Endothelial cell of umbilical vein (primary cell): ENCODE data around the gene CKS2. TPM values are rescaled to one million over a fixed set of nuclear protein-coding genes. Genes with fewer than 3 reads are reported as not detected.
A peak's percentile ranks its signal among the peaks of the same experiment; 100 is the strongest.

ENCODE experiments used
- Bru-seq: library from RNA; stranded (reverse); fragments of 400-500 nt; gene quantifications from one replicate; lab custom pipeline; 2021; lab: Mats Ljungman, UMichigan
- BruChase-seq, 2 experiments: library from RNA; stranded (reverse); fragments of 400-500 nt; gene quantifications; one replicate each; lab custom pipeline; 2021; lab: Mats Ljungman, UMichigan
- BruUV-seq: library from RNA; stranded (reverse); fragments of 400-500 nt; replicated peaks from 2 replicates; lab custom pipeline; 2021; lab: Mats Ljungman, UMichigan
- CTCF ChIA-PET: fragments of 300-600, 350-600 bp; sonication (Branson Sonifier 250); formaldehyde crosslinking; loops from one replicate; lab custom pipeline; 2021; ENCODE audit warnings: antibody characterized with exemption, inconsistent platforms; lab: Charles Lee
- POLR2A ChIA-PET: fragments of 300-600, 350-600 bp; sonication (Branson Sonifier 250); formaldehyde crosslinking; loops from one replicate; lab custom pipeline; 2021; ENCODE audit warnings: antibody characterized with exemption, inconsistent platforms; lab: Charles Lee
- DNase-seq: peaks from one replicate; pipeline ENCODE4 v3.0.0-alpha.2; 2011; ENCODE audit warnings: low read depth, low spot score
- FAIRE-seq: peaks from 2 replicates; lab custom pipeline; 2011; peaks lifted over from hg19 to GRCh38; lab: Jason Lieb, UNC
- H2AFZ ChIP-seq: 2 replicates; pipeline ENCODE4 v1.6.0; 2012; ENCODE audit warnings: low read depth, low read length, control low read depth, inconsistent platforms
- H3K27ac ChIP-seq: 2 replicates; pipeline ENCODE4 v1.5.1; 2011; ENCODE audit warnings: low read depth, mild to moderate bottlenecking, control low read depth, low read length, moderate library complexity; ENCODE audit not compliant: insufficient read depth
- H3K27me3 ChIP-seq, 2 experiments: 2 replicates each; pipeline versions ENCODE4 v1.6.0 to v1.6.1; 2011; ENCODE audit warnings: low read length in 2 of 2, mixed read lengths in 1 of 2; ENCODE audit not compliant: control insufficient read depth in 2 of 2, insufficient read depth in 2 of 2
- H3K36me3 ChIP-seq, 2 experiments: 2 replicates in 1 of 2; 3 replicates in 1 of 2; pipeline ENCODE4 v1.5.1; 2011; ENCODE audit warnings: low read length in 2 of 2, mild to moderate bottlenecking in 1 of 2, moderate library complexity in 1 of 2; ENCODE audit not compliant: control insufficient read depth in 2 of 2, insufficient read depth in 2 of 2; ENCODE audit errors: extremely low read depth in 1 of 2
- H3K4me1 ChIP-seq: 3 replicates; pipeline ENCODE4 v1.5.1; 2011; ENCODE audit warnings: mild to moderate bottlenecking, low read length; ENCODE audit not compliant: control insufficient read depth, insufficient read depth; ENCODE audit errors: extremely low read depth
- H3K4me2 ChIP-seq: 2 replicates; pipeline ENCODE4 v1.6.1; 2011; ENCODE audit warnings: low read length, control low read depth, mixed read lengths; ENCODE audit not compliant: insufficient read depth
- H3K4me3 ChIP-seq, 3 experiments: fragments of 200-600 bp in 1 of 3; sonication (generic), shearing (Covaris generic) in 1 of 3; replicated peaks in 1 of 3; 2 replicates each; pipeline ENCODE4 v1.5.1; 2011 to 2016; ENCODE audit warnings: control low read depth in 3 of 3, low read length in 3 of 3, mild to moderate bottlenecking in 2 of 3, inconsistent platforms in 1 of 3, low read depth in 1 of 3, moderate library complexity in 1 of 3; ENCODE audit not compliant: insufficient read depth in 1 of 3
- H3K79me2 ChIP-seq: 2 replicates; pipeline ENCODE4 v1.6.0; 2012; ENCODE audit warnings: low read length, inconsistent platforms; ENCODE audit not compliant: control insufficient read depth, insufficient read depth
- H3K9ac ChIP-seq: replicated peaks from 2 replicates; pipeline ENCODE3; 2011; ENCODE audit warnings: low read length, control low read depth; ENCODE audit not compliant: insufficient read depth; ENCODE audit errors: extremely low read depth
- H3K9me1 ChIP-seq: replicated peaks from 3 replicates; pipeline ENCODE4 v1.6.0; 2011; ENCODE audit warnings: mild to moderate bottlenecking, low read length; ENCODE audit not compliant: control insufficient read depth, insufficient read depth; ENCODE audit errors: extremely low read depth
- H3K9me3 ChIP-seq: replicated peaks from 2 replicates; pipeline ENCODE4 v1.5.1; 2012; ENCODE audit warnings: low read length, inconsistent platforms; ENCODE audit not compliant: control insufficient read depth, insufficient read depth
- H4K20me1 ChIP-seq: replicated peaks from 2 replicates; pipeline ENCODE3; 2011; ENCODE audit warnings: mild to moderate bottlenecking, low read length; ENCODE audit not compliant: control insufficient read depth, insufficient read depth; ENCODE audit errors: extremely low read depth
- EZH2 ChIP-seq: IDR thresholded peaks from 2 replicates; pipeline ENCODE4 v1.6.1; 2012; ENCODE audit warnings: borderline replicate concordance, low read depth, mild to moderate bottlenecking, moderate library complexity, low read length, inconsistent platforms; ENCODE audit not compliant: severe bottlenecking
- FOS ChIP-seq: IDR thresholded peaks from 2 replicates; pipeline ENCODE4 v1.6.1; 2011; ENCODE audit warnings: mild to moderate bottlenecking, low read length, moderate library complexity, borderline replicate concordance; ENCODE audit not compliant: insufficient read depth
- GATA2 ChIP-seq: IDR thresholded peaks from 2 replicates; pipeline ENCODE4 v1.7.0; 2011; ENCODE audit warnings: low read depth, mild to moderate bottlenecking, moderate library complexity, mixed read lengths, low read length; ENCODE audit not compliant: insufficient read length, insufficient read depth
- JUN ChIP-seq: IDR thresholded peaks from 2 replicates; pipeline ENCODE4 v1.6.1; 2011; ENCODE audit warnings: borderline replicate concordance, low read depth; ENCODE audit not compliant: insufficient read length, insufficient read depth
- MYC ChIP-seq: IDR thresholded peaks from one replicate; pipeline ENCODE4 v1.6.1; 2011; ENCODE audit warnings: mild to moderate bottlenecking, low read depth, low read length
- POLR2A ChIP-seq: IDR thresholded peaks from 2 replicates; pipeline ENCODE4 v1.6.1; 2012; ENCODE audit warnings: low read depth, mild to moderate bottlenecking, control low read depth, low read length
- POLR2AphosphoS5 ChIP-seq: IDR thresholded peaks from 2 replicates; pipeline ENCODE4 v1.6.1; 2012; ENCODE audit warnings: low read depth, mild to moderate bottlenecking, control low read depth, low read length, moderate library complexity; ENCODE audit not compliant: insufficient read depth
- dilution Hi-C: fragments of 300-500 bp; cut with MboI; formaldehyde crosslinking; loops from one replicate; pipeline ENCODE4 v1.15.0; 2019; ENCODE audit warnings: low sequenced_read_pairs; ENCODE audit not compliant: extremely low pct_ligation_motif_present
- intact Hi-C: fragments of 100-400 bp; cut with micrococcal nuclease; formaldehyde crosslinking; loops from one replicate; pipeline ENCODE4 v1.10.0; 2022
- long read RNA-seq: library from polyadenylated mRNA; stranded (forward); transcript quantifications from one replicate; pipeline ENCODE4 v2.0.0, GENCODE V29; 2021
- polyA minus RNA-seq, 3 experiments: library from RNA; depleted of rRNA, polyadenylated mRNA; stranded (reverse); fragments of >200 nt; gene quantifications; 1 replicate in 1 of 3; 2 replicates in 2 of 3; pipeline ENCODE4 v1.2.3, GENCODE V29; 2011
- polyA plus RNA-seq, 4 experiments: library from polyadenylated mRNA; depleted of rRNA in 3 of 4; stranded (reverse) in 3 of 4; unstranded in 1 of 4; fragments of >200 nt; gene quantifications; 2 replicates each; pipeline versions ENCODE4 v1.2.1 to v1.2.3, GENCODE V29; 2011 to 2012; ENCODE audit warnings: missing spikeins in 1 of 4
- total RNA-seq: library from RNA; stranded (reverse); gene quantifications from 2 replicates; pipeline ENCODE4 v1.2.3, GENCODE V29; 2021
- TF ChIP-seq, protein P1 (sequence below): IDR thresholded peaks from 2 replicates; pipeline ENCODE4 v1.6.1; 2011; ENCODE audit not compliant: insufficient read depth, insufficient read length
- TF ChIP-seq, protein P2 (sequence below), 2 donors: IDR thresholded peaks; 1 replicate in 1 of 2; 2 replicates in 1 of 2; pipeline ENCODE4 v1.5.1; 2011; ENCODE audit warnings: low read length in 2 of 2, mild to moderate bottlenecking in 2 of 2, moderate library complexity in 2 of 2, control low read depth in 1 of 2, inconsistent platforms in 1 of 2, low read depth in 1 of 2; ENCODE audit not compliant: insufficient read depth in 1 of 2; ENCODE audit errors: extremely low read depth in 1 of 2

Gene CKS2
- total RNA-seq, result 149 and 153 TPM in 2 replicates
- 269 and 302 TPM in 2 replicates for polyA plus RNA-seq
- polyA plus RNA-seq (2011; cell fraction: cytosol; rRNA removed), result 415 TPM in 2 replicates
- polyA plus RNA-seq (2011; cell fraction: nucleus; rRNA removed), result 154 and 164 TPM in 2 replicates
- 219 and 459 TPM in 2 replicates for polyA plus RNA-seq (2012)
- 80.2 and 88.4 TPM in 2 replicates for polyA minus RNA-seq
- 155 TPM for polyA minus RNA-seq (2011; cell fraction: cytosol; rRNA and poly(A)+ RNA removed)
- polyA minus RNA-seq (2011; cell fraction: nucleus; rRNA and poly(A)+ RNA removed), result 19.5 and 25.2 TPM in 2 replicates
- Bru-seq, nascent RNA, result percentile 98 among the genes with signal in this experiment
- percentile 90 among the genes with signal in this experiment for BruChase-seq, experiment 1, labeled RNA remaining after a 6-hour chase
- percentile 96 among the genes with signal in this experiment for BruChase-seq, experiment 2, labeled RNA remaining after a 2-hour chase
- long read RNA-seq, transcript CKS2-201 (3 exons, 613 nt), result major isoform, 531 of 538 reads
- long read RNA-seq, partial matches to known transcripts, result 5 of 538 reads
- long read RNA-seq, other reads (novel, unspliced or antisense), result 2 of 538 reads

DNA sequence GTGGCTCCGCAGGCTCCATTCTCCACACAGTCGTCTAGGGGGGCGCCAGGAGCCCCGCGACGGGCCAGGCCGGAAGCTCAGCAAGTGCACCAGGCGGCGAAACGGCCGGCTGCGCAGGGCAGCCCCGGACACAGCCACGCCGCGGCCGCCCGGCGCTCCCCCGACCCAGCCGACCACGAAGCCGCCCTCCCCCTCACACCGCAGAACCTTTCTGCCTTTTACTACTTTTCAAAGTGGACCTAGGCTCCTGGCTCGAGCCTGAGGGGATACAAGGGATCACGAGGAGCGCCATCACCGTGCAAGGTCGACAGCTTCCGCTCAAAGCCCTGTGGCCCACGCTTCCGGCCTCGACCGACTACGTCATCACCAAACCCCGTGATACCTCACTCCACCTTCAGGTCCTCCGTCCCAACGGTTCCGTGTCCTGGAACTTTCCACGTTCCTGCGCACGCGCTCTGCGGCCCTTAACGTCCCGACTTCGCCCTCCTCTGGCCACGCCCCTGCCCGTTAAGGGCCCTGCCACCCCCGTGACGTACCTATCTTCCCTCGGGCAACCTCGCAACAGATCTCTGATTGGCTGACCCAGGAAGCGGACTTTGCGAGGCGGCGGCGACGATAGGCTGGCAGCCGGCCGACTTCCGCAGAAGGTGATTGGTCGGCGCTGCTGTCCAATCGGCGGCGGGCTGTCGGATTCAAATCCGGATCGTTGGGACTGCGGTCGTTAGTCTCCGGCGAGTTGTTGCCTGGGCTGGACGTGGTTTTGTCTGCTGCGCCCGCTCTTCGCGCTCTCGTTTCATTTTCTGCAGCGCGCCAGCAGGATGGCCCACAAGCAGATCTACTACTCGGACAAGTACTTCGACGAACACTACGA lies at the start of gene CKS2:
TSS of gene CKS2 (plus strand) at position 721 of the 871 bp plus-strand sequence. CDS start at position 819, 98 bp downstream.
- FAIRE-seq (peak; percentile 98), DNase-seq (peak; percentile 100)
- H3K4me2 ChIP-seq, result peak within 1 kb of the TSS; percentile 97
- H3K9me3 ChIP-seq, result no peaks in the 10 kb centered on the region
- dilution Hi-C loops, result no loop called here
- no peaks in the 10 kb centered on the region for H3K27me3 ChIP-seq
- TF ChIP-seq, protein P1, sequence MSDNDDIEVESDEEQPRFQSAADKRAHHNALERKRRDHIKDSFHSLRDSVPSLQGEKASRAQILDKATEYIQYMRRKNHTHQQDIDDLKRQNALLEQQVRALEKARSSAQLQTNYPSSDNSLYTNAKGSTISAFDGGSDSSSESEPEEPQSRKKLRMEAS, result peak; percentile 39
- peak; percentile 61 for TF ChIP-seq JUN
- peak; percentile 86 for TF ChIP-seq MYC
- TF ChIP-seq EZH2, result no peak
- no peak for TF ChIP-seq FOS
- TF ChIP-seq GATA2, result no peak
- TF ChIP-seq POLR2AphosphoS5, result peak; percentile 97
- TF ChIP-seq POLR2A, result peak; percentile 95
- TF ChIP-seq, protein P2, sequence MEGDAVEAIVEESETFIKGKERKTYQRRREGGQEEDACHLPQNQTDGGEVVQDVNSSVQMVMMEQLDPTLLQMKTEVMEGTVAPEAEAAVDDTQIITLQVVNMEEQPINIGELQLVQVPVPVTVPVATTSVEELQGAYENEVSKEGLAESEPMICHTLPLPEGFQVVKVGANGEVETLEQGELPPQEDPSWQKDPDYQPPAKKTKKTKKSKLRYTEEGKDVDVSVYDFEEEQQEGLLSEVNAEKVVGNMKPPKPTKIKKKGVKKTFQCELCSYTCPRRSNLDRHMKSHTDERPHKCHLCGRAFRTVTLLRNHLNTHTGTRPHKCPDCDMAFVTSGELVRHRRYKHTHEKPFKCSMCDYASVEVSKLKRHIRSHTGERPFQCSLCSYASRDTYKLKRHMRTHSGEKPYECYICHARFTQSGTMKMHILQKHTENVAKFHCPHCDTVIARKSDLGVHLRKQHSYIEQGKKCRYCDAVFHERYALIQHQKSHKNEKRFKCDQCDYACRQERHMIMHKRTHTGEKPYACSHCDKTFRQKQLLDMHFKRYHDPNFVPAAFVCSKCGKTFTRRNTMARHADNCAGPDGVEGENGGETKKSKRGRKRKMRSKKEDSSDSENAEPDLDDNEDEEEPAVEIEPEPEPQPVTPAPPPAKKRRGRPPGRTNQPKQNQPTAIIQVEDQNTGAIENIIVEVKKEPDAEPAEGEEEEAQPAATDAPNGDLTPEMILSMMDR (IDR thresholded peaks at IDR 0.05; ENCODE audit: extremely low read depth in 1 of 2, insufficient read depth in 1 of 2, low read depth in 1 of 2, low read length in 2 of 2), result no peak
- peaks cover 28% of the 10 kb centered on the region for H3K4me1 ChIP-seq
- H3K36me3 ChIP-seq, result peaks cover 0 to 9% of the 10 kb centered on the region in 2 experiments
- POLR2A ChIA-PET, result interaction anchor here (0.6 kb wide), 1 partner anchor 8 kb away, joined by 3 read pairs; the partner anchor contains the start of gene SECISBP2
- peak within 1 kb of the TSS; percentile 70 to 98 (median 97) for H3K4me3 ChIP-seq
- H3K9me1 ChIP-seq, result no peaks in the 10 kb centered on the region
- peaks cover 46% of the 10 kb centered on the region for H3K79me2 ChIP-seq
- BruUV-seq, result no TSS peak
- no peak within 1 kb of the TSS for H2AFZ ChIP-seq
- no peaks in the 10 kb centered on the region for H4K20me1 ChIP-seq
- peak within 1 kb of the TSS; percentile 98 for H3K9ac ChIP-seq
- peak within 1 kb of the TSS; percentile 98 for H3K27ac ChIP-seq
- CTCF ChIA-PET, result interaction anchor here (1.3 kb wide), 1 partner anchor 32 kb away, joined by 4 read pairs; no protein-coding TSS in a partner anchor
- intact Hi-C loops, result loop anchor here (1.0 to 10.0 kb wide), 6 partner anchors 8 to 923 kb away; partner anchors contain the start of genes SECISBP2 and SPIN1
